Stimulated activated CD8-positive, alpha-beta memory T cell treated with anti-CD3 and anti-CD28 coated beads, Interleukin-15, amount 100 ng/mL, for 24 hours (primary cell): ENCODE results near the gene MAL.
"Not testable (repeated sequence)": the region's sequence is repeated elsewhere in the genome, so short reads cannot be mapped to it uniquely, and the experiment has no call there.

ENCODE experiments used
- DNase-seq: peaks from one replicate; pipeline ENCODE4 v3.0.0-alpha.2; 2020; ENCODE audit warnings: low read depth

MAL gene

DNA sequence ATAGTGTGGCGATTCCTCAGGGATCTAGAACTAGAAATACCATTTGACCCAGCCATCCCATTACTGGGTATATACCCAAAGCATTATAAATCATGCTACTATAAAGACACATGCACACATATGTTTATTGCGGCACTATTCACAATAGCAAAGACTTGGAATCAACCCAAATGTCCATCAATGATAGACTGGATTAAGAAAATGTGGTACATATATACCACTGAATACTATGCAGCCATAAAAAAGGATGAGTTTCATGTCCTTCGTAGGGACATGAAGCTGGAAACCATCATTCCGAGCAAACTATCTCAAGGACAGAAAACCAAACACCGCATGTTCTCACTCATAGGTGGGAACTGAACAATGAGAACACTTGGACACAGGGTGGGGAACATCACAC is 72.8 kb downstream of the MAL start:
- not testable (repeated sequence) for DNase-seq

DNA sequence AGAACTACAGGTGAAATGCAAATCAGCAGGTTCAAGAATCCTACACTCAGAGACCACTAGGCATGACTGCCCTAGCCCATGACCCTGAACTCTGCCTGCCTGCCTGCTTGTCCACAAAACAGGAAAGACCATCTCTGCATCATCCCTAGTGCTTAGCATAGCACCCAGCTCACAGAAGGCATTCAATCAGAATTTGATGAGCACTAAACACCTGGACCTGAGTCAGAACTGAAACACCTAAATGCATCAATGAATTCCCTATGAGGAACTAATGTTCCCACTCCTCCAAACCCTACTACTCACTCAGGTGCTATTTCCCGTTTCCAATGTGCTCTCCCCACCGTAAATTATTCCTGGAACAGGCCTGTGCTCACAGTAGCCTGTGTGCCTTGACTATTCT is 74.4 kb downstream of the MAL start:
- DNase-seq, result no peak
